Gastroesophageal sphincter (tissue), 4 donors: Measurements from ENCODE around the gene RSRC1. TPM values are rescaled to one million over a fixed set of nuclear protein-coding genes. Genes with fewer than 3 reads are reported as not detected.

Experiments used
- ATAC-seq: fragments of 150-250 bp; one replicate; pipeline ENCODE4 v1.9.1; 2016; ENCODE audit warnings: mild to moderate bottlenecking, moderate library complexity
- H3K27ac ChIP-seq, 4 donors: fragments of 200-600 bp; sonication (generic) in 3 of 4; 1 replicate in 3 of 4; 2 replicates in 1 of 4; pipeline ENCODE4 v1.5.1; 2016 to 2019
- H3K27me3 ChIP-seq: fragments of 200-600 bp; sonication (generic); one replicate; pipeline ENCODE4 v1.5.1; 2019
- H3K36me3 ChIP-seq, 2 donors: fragments of 200-600 bp; sonication (generic); one replicate each; pipeline ENCODE4 v1.5.1; 2019; ENCODE audit warnings: control low read depth in 1 of 2
- H3K4me1 ChIP-seq, 3 donors: fragments of 200-600 bp; sonication (generic); 1 replicate in 2 of 3; 2 replicates in 1 of 3; pipeline ENCODE4 v1.5.1; 2016 to 2019; ENCODE audit warnings: control low read depth in 2 of 3
- H3K4me3 ChIP-seq, 2 donors: fragments of 200-600 bp; sonication (generic); one replicate each; pipeline ENCODE4 v1.5.1; 2019; ENCODE audit warnings: mild to moderate bottlenecking in 1 of 2, moderate library complexity in 1 of 2
- H3K9me3 ChIP-seq, 3 donors: fragments of 200-600 bp; sonication (generic); one replicate each; pipeline ENCODE4 v1.5.1; 2017 to 2019; ENCODE audit warnings: control low read depth in 2 of 3
- CTCF ChIP-seq, 4 experiments: fragments of 200-600 bp in 2 of 4; fragments of 450-650 bp in 2 of 4; sonication (generic) in 1 of 4; IDR thresholded peaks; one replicate each; pipeline ENCODE4 v1.5.1; 2017 to 2019; ENCODE audit warnings: antibody characterized with exemption in 4 of 4, mild to moderate bottlenecking in 2 of 4, moderate library complexity in 2 of 4
- EP300 ChIP-seq: sonication (generic); formaldehyde crosslinking; IDR thresholded peaks from one replicate; pipeline ENCODE4 v1.6.1; 2017; ENCODE audit warnings: antibody characterized with exemption, mild to moderate bottlenecking
- POLR2A ChIP-seq, 2 donors: fragments of 450-650 bp; IDR thresholded peaks; one replicate each; pipeline ENCODE4 v1.6.1; 2017; ENCODE audit warnings: antibody characterized with exemption in 2 of 2, mild to moderate bottlenecking in 2 of 2, moderate library complexity in 1 of 2
- POLR2AphosphoS5 ChIP-seq: sonication (generic); formaldehyde crosslinking; IDR thresholded peaks from one replicate; pipeline ENCODE4 v1.6.1; 2017; ENCODE audit warnings: antibody characterized with exemption
- WGBS, 2 donors: methylation state at CpG; one replicate each; pipeline ENCODE4 v1.1.5; 2018; ENCODE audit warnings: low coverage in 1 of 2; 5-methylcytosine and 5-hydroxymethylcytosine counted together
- total RNA-seq, 4 donors: library from RNA; depleted of rRNA; stranded (reverse); fragments of >200 nt; gene quantifications; one replicate each; pipeline ENCODE4 v1.1.0, GENCODE V29; 2016

The RSRC1 gene
- total RNA-seq, 4 donors from 2014 or later: 40.6 to 66.0 (median 43.9) TPM

- H3K27me3 ChIP-seq: peaks cover 50% of the 10 kb centered on the region
- H3K36me3 ChIP-seq: no peaks in the 10 kb centered on the region
- no peaks in the 10 kb centered on the region for H3K9me3 ChIP-seq
- no peak overlapping the region for H3K4me3 ChIP-seq
- TF ChIP-seq POLR2AphosphoS5 (no peak), EP300 (no peak), CTCF (IDR thresholded peaks at IDR 0.05) (no peak), POLR2A (IDR thresholded peaks at IDR 0.05) (no peak)
- no peak overlapping the region for H3K27ac ChIP-seq
- no peak for ATAC-seq
- no peaks in the 10 kb centered on the region for H3K4me1 ChIP-seq
These were observed 25.2 kb upstream of the RSRC1 start for GRCh38 chr3:158084651-158085050.

GRCh38 chr3:158085358-158085757 lies 24.5 kb upstream of the RSRC1 start:
- Histone ChIP-seq H3K4me3 (no peak overlapping the region), H3K36me3 (no peaks in the 10 kb centered on the region), H3K9me3 (no peaks in the 10 kb centered on the region), H3K27ac (no peak overlapping the region), H3K4me1 (no peaks in the 10 kb centered on the region), H3K27me3 (peaks cover 56% of the 10 kb centered on the region)
- no peak for ATAC-seq
- TF ChIP-seq POLR2AphosphoS5 (no peak), CTCF (IDR thresholded peaks at IDR 0.05) (no peak), EP300 (no peak), POLR2A (IDR thresholded peaks at IDR 0.05) (no peak)

- WGBS, 2 donors: 38% methylated on average over 1 of the region's 1 CpG; no CpG with 5 or more reads in 1 of the 2 donors
- Histone ChIP-seq H3K4me3 (no peak overlapping the region), H3K27me3 (peaks cover 56% of the 10 kb centered on the region), H3K36me3 (no peaks in the 10 kb centered on the region), H3K4me1 (no peaks in the 10 kb centered on the region), H3K9me3 (no peaks in the 10 kb centered on the region), H3K27ac (no peak overlapping the region)
- TF ChIP-seq POLR2A (IDR thresholded peaks at IDR 0.05): no peak
- no peak for TF ChIP-seq POLR2AphosphoS5
- TF ChIP-seq EP300: no peak
- no peak for TF ChIP-seq CTCF (IDR thresholded peaks at IDR 0.05)
- ATAC-seq: no peak
These were observed 24.0 kb upstream of the RSRC1 start for GRCh38 chr3:158085931-158086330.

- no peaks in the 10 kb centered on the region for H3K36me3 ChIP-seq
- H3K4me1 ChIP-seq: no peaks in the 10 kb centered on the region
- WGBS, 2 donors: 33 to 35% methylated on average over 1 of the region's 1 CpG
- peaks cover 57% of the 10 kb centered on the region for H3K27me3 ChIP-seq
- no peaks in the 10 kb centered on the region for H3K9me3 ChIP-seq
- ATAC-seq: no peak
- TF ChIP-seq POLR2A (IDR thresholded peaks at IDR 0.05): no peak
- no peak for TF ChIP-seq EP300
- H3K27ac ChIP-seq: no peak overlapping the region
- no peak overlapping the region for H3K4me3 ChIP-seq
These were observed 23.5 kb upstream of the RSRC1 start for GRCh38 chr3:158086361-158086760.

GRCh38 chr3:158086776-158087175 lies 23.1 kb upstream of the RSRC1 start:
- ATAC-seq: no peak
- 82 to 94% methylated on average over 2 of the region's 2 CpGs for WGBS, 2 donors
- Histone ChIP-seq H3K27me3 (peaks cover 61% of the 10 kb centered on the region), H3K36me3 (no peaks in the 10 kb centered on the region), H3K27ac (no peak overlapping the region), H3K4me1 (no peaks in the 10 kb centered on the region), H3K9me3 (no peaks in the 10 kb centered on the region), H3K4me3 (no peak overlapping the region)
- TF ChIP-seq POLR2AphosphoS5 (no peak), CTCF (IDR thresholded peaks at IDR 0.05) (no peak), POLR2A (IDR thresholded peaks at IDR 0.05) (no peak), EP300 (no peak)
